ENCODE data around the gene LIF.

Gene LIF

DNA sequence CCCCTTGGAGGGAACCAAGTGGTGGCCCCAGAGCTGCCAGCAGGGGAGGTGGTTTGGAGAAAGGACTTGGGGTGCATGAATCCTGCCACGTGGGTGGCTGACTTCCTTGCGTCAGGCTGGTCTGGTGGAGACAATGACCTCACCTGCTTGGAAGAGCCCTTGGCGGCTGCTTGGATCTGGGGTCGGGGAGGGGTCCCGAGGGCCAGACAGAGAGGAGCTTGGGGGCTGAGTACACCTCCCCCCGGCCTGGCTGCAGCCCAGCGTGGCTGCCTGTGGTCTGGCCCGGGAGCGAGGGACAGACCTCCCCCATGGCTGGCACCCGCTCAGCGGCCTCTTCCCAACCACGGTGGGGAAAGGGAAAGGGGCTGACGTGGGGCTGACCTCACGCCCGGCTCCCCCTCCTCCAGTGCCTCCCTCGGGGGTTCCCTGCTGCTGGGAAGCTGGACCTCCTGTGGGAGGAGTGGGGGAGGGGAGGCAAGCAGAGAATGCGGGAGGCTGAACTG is 13.8 kb downstream of the LIF start (continued):
- peak; percentile 58 for TF ChIP-seq GLIS2 (tag by site-specific recombination; IDR thresholded peaks at IDR 0.05)
- peak; percentile 70 for TF ChIP-seq GLIS1 (tag by site-specific recombination; IDR thresholded peaks at IDR 0.05)

DNA sequence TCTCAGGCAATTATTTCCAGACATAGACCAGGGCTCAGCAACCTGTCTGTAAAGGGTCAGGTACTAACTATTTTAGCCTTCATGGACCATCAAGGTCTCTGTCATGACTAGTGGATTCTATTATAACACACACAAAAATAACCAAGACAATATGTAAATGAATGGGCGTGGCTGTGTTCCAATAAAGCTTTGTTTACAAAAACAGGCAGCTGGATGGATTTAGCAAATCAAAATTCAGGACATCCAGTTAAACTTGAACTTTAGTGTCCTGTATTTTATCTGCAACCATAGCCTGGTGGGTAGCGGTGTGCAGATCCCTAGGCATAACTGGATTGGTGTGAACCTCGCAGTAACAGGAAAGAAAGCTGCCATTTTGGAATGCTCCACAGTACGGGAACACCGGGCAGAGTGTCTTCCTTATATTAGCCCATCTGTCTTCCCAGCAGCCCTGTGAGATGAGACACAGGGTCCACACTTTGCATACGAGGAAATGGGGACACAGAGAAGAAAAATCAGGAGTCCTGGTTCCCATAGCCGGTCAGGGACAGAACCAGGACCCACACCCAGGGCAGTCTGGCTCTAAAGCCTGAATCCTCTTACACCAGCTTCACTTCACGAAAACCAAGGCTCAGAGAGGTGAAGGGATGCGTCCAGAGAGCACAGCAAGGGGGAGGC is 15.6 kb downstream of the LIF start:
- Histone ChIP-seq H3K27ac (ENCODE audit: extremely low read depth, low read depth, low read length) (no peak overlapping the region), H3K4me1 (ENCODE audit: control insufficient read depth, insufficient read depth, low read length) (peaks cover 7% of the 10 kb centered on the region), H3K36me3 (ENCODE audit: control insufficient read depth in 2 of 2, insufficient read depth in 1 of 2, low read length in 2 of 2) (no peaks in the 10 kb centered on the region), H3K9me3 (ENCODE audit: control insufficient read depth, insufficient read depth, low read depth, low read length) (no peaks in the 10 kb centered on the region), H3K4me3 (ENCODE audit: low read depth, low read length) (no peak overlapping the region)
- TF ChIP-seq ZSCAN23 (tag by site-specific recombination; IDR thresholded peaks at IDR 0.05) (no peak), HOXD13 (CRISPR knock-in tag; IDR thresholded peaks at IDR 0.05; ENCODE audit: borderline replicate concordance) (no peak), ZNF837 (tag by site-specific recombination; IDR thresholded peaks at IDR 0.05) (no peak)
- TF ChIP-seq, protein P1, sequence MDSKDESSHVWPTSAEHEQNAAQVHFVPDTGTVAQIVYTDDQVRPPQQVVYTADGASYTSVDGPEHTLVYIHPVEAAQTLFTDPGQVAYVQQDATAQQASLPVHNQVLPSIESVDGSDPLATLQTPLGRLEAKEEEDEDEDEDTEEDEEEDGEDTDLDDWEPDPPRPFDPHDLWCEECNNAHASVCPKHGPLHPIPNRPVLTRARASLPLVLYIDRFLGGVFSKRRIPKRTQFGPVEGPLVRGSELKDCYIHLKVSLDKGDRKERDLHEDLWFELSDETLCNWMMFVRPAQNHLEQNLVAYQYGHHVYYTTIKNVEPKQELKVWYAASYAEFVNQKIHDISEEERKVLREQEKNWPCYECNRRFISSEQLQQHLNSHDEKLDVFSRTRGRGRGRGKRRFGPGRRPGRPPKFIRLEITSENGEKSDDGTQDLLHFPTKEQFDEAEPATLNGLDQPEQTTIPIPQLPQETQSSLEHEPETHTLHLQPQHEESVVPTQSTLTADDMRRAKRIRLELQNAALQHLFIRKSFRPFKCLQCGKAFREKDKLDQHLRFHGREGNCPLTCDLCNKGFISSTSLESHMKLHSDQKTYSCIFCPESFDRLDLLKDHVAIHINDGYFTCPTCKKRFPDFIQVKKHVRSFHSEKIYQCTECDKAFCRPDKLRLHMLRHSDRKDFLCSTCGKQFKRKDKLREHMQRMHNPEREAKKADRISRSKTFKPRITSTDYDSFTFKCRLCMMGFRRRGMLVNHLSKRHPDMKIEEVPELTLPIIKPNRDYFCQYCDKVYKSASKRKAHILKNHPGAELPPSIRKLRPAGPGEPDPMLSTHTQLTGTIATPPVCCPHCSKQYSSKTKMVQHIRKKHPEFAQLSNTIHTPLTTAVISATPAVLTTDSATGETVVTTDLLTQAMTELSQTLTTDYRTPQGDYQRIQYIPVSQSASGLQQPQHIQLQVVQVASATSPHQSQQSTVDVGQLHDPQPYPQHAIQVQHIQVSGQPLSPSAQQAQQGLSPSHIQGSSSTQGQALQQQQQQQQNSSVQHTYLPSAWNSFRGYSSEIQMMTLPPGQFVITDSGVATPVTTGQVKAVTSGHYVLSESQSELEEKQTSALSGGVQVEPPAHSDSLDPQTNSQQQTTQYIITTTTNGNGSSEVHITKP (tag by site-specific recombination; IDR thresholded peaks at IDR 0.05), result 0 out of 2 replicates have a peak, but pooled peaks have one; percentile 23
- TF ChIP-seq, protein P2, sequence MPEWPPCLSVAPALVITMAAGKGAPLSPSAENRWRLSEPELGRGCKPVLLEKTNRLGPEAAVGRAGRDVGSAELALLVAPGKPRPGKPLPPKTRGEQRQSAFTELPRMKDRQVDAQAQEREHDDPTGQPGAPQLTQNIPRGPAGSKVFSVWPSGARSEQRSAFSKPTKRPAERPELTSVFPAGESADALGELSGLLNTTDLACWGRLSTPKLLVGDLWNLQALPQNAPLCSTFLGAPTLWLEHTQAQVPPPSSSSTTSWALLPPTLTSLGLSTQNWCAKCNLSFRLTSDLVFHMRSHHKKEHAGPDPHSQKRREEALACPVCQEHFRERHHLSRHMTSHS (tag by site-specific recombination; IDR thresholded peaks at IDR 0.05), result no peak
- TF ChIP-seq, protein P3, sequence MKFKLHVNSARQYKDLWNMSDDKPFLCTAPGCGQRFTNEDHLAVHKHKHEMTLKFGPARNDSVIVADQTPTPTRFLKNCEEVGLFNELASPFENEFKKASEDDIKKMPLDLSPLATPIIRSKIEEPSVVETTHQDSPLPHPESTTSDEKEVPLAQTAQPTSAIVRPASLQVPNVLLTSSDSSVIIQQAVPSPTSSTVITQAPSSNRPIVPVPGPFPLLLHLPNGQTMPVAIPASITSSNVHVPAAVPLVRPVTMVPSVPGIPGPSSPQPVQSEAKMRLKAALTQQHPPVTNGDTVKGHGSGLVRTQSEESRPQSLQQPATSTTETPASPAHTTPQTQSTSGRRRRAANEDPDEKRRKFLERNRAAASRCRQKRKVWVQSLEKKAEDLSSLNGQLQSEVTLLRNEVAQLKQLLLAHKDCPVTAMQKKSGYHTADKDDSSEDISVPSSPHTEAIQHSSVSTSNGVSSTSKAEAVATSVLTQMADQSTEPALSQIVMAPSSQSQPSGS (tag by site-specific recombination; IDR thresholded peaks at IDR 0.05; ENCODE audit: low read depth), result no peak
- ChIA-PET POLR2A (no interaction called here), CTCF (interaction anchor here (0.7 kb wide), 1 partner anchor 150 kb away, joined by 3 read pairs; no protein-coding TSS in a partner anchor)

DNA sequence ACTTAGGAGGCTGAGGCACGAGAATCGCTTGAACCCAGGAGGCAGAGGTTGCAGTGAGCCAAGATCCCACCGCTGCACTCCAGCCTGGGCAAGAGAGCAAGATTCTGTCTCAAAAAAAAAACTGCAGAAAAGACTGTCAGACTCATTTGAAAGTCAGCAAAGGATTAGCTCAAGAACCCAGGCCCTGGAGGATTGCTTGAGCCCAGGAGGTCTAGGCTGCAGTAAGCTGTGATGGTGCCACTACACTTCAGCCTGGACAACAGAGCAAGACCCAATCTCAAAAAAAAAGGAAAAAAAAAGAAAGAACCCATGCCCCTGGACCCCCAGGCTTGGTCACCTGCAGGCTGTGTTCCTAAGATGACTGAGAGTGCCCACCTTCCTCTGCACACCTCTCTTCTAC is 16.2 kb downstream of the LIF start:
- no peaks in the 10 kb centered on the region for H3K36me3 ChIP-seq (ENCODE audit: control insufficient read depth in 2 of 2, insufficient read depth in 1 of 2, low read length in 2 of 2)
- ChIA-PET CTCF (interaction anchor here (0.7 kb wide), 1 partner anchor 149 kb away, joined by 3 read pairs; no protein-coding TSS in a partner anchor), POLR2A (no interaction called here)
- H3K9me3 ChIP-seq (ENCODE audit: control insufficient read depth, insufficient read depth, low read depth, low read length), result no peaks in the 10 kb centered on the region
- peaks cover 7% of the 10 kb centered on the region for H3K4me1 ChIP-seq (ENCODE audit: control insufficient read depth, insufficient read depth, low read length)
- TF ChIP-seq ZNF114 (tag by site-specific recombination; IDR thresholded peaks at IDR 0.05), result no peak
- TF ChIP-seq ZNF121 (tag by site-specific recombination; IDR thresholded peaks at IDR 0.05), result peak; percentile 93; the same call in 1 of the 2 replicates
- TF ChIP-seq ZNF23 (tag by site-specific recombination; IDR thresholded peaks at IDR 0.05; ENCODE audit: borderline replicate concordance), result no peak
- no peak overlapping the region for H3K27ac ChIP-seq (ENCODE audit: extremely low read depth, low read depth, low read length)
- H3K4me3 ChIP-seq (ENCODE audit: low read depth, low read length), result no peak overlapping the region

Data from HEK293 (cell line).